Transverse colon (tissue), 4 donors: Measurements from ENCODE around the gene ZNF141.

Experiments used
- EP300 ChIP-seq: sonication (generic); formaldehyde crosslinking; IDR thresholded peaks from one replicate; pipeline ENCODE4 v1.6.1; 2017; ENCODE audit warnings: antibody characterized with exemption, low read depth
- POLR2A ChIP-seq: fragments of 450-650 bp; IDR thresholded peaks from one replicate; pipeline ENCODE4 v1.6.1; 2016; ENCODE audit warnings: antibody characterized with exemption, mild to moderate bottlenecking, moderate library complexity
- POLR2AphosphoS5 ChIP-seq, 3 donors: sonication (generic); formaldehyde crosslinking; IDR thresholded peaks; one replicate each; pipeline ENCODE4 v1.6.1; 2016; ENCODE audit warnings: antibody characterized with exemption in 3 of 3
- TF ChIP-seq, protein P1 (sequence below), 5 experiments: fragments of 200-600 bp in 3 of 5; fragments of 450-650 bp in 2 of 5; sonication (generic) in 3 of 5; IDR thresholded peaks; 1 replicate in 2 of 5; 2 replicates in 3 of 5; pipeline ENCODE4 v1.5.1; 2016 to 2017; ENCODE audit warnings: antibody characterized with exemption in 5 of 5, inconsistent platforms in 3 of 5, mild to moderate bottlenecking in 2 of 5, moderate library complexity in 1 of 5

DNA sequence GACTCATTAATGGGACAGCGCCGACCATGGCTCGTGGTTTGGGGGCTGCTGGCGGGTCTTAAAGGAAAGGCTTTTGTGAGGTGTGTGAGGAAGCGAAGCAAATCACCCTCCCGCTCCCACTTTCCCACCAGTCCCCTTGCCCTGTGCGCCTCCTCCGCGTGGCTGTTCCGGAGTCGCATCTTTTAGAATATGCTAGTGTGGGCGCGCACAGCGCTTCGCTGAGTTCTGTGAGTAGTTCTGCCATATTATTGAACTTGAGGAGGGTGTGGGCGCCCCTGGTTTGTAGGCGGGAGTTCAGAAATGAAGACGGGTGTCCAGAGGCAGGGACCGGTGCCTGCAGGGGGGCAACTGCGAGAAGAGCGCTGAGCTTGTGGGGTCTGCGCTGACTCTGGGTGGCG is 49.1 kb downstream of the ZNF141 start:
- TF ChIP-seq POLR2A (no peak), POLR2AphosphoS5 (IDR thresholded peaks at IDR 0.05) (no peak), EP300 (no peak)
- TF ChIP-seq, protein P1, sequence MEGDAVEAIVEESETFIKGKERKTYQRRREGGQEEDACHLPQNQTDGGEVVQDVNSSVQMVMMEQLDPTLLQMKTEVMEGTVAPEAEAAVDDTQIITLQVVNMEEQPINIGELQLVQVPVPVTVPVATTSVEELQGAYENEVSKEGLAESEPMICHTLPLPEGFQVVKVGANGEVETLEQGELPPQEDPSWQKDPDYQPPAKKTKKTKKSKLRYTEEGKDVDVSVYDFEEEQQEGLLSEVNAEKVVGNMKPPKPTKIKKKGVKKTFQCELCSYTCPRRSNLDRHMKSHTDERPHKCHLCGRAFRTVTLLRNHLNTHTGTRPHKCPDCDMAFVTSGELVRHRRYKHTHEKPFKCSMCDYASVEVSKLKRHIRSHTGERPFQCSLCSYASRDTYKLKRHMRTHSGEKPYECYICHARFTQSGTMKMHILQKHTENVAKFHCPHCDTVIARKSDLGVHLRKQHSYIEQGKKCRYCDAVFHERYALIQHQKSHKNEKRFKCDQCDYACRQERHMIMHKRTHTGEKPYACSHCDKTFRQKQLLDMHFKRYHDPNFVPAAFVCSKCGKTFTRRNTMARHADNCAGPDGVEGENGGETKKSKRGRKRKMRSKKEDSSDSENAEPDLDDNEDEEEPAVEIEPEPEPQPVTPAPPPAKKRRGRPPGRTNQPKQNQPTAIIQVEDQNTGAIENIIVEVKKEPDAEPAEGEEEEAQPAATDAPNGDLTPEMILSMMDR (IDR thresholded peaks at IDR 0.05), result no peak
